Measurements from ENCODE around the gene TCTA.
"Not testable (repeated sequence)": the region's sequence is repeated elsewhere in the genome, so short reads cannot be mapped to it uniquely, and the experiment has no call there.

TCTA gene, protein sequence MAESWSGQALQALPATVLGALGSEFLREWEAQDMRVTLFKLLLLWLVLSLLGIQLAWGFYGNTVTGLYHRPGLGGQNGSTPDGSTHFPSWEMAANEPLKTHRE
- 17.4 to 24.1 reads per million in 2 donors for total RNA-seq

DNA sequence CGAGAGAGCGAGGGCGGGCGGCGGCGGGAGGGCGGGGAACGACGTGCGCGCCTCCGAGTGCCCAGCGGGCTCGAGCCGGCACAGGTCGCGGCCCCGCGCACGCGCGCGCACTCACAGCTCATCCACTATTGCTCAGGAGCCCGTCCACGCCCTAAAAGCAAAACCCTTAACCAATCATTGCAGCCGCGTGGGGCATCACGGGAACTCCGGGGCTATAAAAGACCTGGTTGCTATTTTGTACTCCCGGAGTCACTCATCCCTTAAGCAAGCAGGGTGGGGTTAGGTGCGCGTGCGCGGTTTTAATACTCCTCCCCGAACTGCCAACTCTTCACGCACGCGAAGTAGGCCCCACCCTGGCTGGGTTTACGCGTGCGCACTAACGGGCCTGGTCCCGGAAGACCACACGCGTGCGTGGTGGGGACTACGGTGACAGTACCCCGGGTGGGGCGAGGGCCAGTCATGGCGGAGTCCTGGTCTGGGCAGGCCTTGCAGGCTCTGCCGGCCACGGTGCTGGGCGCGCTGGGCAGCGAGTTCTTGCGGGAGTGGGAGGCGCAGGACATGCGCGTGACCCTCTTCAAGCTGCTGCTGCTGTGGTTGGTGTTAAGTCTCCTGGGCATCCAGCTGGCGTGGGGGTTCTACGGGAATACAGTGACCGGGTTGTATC is at the start of gene TCTA, which contains the start of gene RHOA:
Gene TCTA (plus strand): TSS at position 456 of the 664 bp plus-strand sequence. CDS start 4 bp downstream, at position 460.
Gene RHOA (minus strand): TSS at position 9 of the 664 bp plus-strand sequence. CDS start 36,387 bp downstream, outside the sequence.
- peak; percentile 98 for DNase-seq

DNA sequence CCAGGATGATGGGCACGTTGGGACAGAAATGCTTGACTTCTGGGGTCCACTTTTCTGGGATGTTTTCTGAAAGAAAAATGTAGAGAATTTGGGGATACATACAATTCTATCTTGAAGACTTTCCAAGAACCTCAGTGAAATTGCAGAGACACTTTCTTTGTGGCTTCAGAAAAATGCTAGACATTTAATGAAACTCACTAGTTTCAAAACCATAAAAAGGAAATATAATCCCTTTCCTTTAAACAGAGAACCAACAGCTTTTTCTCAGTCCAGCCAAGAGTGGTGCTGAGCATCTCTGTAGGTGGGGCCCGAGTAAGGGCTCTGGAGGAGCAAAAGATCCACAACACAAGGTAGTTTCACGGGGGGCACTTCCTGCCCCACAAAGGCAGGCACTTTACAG is 49.7 kb upstream of the TCTA start:
- no peak for DNase-seq

DNA sequence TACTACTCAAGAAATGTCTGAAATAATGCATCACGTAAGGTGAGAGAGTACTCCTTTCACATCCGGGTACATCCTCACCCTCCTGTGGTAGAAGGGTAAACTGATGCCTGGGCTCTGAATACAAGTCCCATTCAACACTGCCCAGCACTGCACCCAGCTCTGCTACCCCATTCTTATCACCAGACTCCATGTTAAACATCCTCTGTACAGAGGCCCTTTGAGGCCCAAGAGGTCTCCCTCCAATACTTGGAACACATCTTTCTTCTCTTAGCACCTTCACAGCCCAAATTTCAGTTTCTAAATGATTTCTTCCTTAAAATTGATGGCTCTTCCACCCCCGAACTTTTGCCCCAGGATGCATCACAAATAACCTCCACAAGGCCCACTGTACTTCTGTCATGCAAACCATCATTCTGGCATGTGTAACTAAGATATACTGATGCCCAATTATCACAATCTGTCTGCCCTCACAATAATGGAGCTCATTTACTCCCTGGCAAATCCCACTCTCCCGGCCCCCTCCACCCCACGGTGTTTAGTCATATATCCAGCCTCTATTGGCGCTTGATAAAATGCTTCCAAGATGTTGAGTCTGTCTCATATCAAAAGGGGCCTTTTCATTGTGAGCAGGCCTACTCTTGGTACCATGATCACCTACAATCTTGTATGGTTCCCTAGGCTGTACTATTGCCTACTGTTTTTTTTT is 41.5 kb upstream of the TCTA start:
- DNase-seq: no peak

GRCh38 chr3:49371946-49372345 is 40.3 kb upstream of the TCTA start:
- DNase-seq: no peak

GRCh38 chr3:49377483-49377882 is 34.7 kb upstream of the TCTA start:
- DNase-seq: no peak

GRCh38 chr3:49378249-49378895 is 33.9 kb upstream of the TCTA start:
- DNase-seq: no peak

DNA sequence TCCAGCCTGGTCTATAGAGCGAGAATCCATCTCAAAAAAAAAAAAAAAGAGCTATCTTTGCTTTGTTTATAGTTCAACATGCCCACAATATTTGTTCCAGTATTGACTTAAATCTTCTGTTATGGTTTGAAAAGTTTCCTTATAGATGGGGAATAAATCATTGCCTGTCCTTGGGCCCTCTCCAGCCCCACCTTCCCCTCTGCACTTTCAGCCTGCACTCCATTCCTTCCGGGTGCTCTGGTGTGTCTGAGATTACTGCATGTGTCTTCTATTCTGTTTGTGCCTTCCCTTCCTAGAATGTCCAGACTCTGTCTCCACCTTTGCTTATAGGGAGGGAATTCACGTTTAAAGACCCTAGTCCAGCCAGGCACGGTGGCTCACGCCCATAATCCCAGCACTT is 28.8 kb upstream of the TCTA start:
- DNase-seq: no peak

- DNase-seq: no peak
Observed at GRCh38 chr3:49385617-49386016, 26.6 kb upstream of the TCTA start.

DNA sequence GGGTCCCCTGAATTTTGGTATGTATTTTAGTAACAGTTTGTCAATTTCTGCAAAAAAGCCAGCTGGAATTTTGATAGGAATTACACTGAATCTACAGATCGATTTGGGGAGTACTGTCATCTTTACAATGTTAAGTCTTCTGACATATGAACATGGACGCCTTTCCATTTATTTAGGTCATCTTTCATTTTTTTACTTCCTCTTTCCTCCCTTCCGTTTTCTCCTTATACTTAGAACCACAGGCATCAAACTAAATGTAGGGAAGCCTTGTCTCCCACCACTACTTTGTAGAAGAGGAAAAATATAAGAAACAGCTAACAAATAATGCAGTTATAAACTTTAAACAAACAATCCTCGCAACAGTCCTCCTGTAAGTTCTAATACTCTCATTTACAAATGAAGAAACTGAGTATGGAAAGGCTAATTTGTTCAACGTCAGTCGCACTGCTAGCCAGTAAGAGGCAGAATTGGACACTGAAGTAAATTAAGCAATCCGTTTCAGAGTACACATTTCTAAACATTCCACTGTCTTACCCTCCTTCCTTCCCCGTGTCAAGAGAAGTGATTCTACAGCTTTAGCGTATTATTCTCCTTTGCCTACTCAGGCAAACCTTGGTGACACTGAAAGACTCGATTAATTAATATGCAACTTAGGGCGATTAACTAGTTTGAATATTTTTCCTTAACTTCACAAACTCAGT is 26.0 kb upstream of the TCTA start:
- no peak for DNase-seq

- DNase-seq: no peak
Observed at GRCh38 chr3:49387721-49388120, 24.5 kb upstream of the TCTA start.

GRCh38 chr3:49388289-49388820 is 23.9 kb upstream of the TCTA start:
- no peak for DNase-seq

GRCh38 chr3:49389297-49389696 is 22.9 kb upstream of the TCTA start:
- DNase-seq: no peak

- not testable (repeated sequence) for DNase-seq
Observed at GRCh38 chr3:49391310-49391709, 20.9 kb upstream of the TCTA start.

- no peak for DNase-seq
Observed at GRCh38 chr3:49397470-49397869, 14.8 kb upstream of the TCTA start.

GRCh38 chr3:49399461-49399860 is 12.8 kb upstream of the TCTA start:
- no peak for DNase-seq

DNA sequence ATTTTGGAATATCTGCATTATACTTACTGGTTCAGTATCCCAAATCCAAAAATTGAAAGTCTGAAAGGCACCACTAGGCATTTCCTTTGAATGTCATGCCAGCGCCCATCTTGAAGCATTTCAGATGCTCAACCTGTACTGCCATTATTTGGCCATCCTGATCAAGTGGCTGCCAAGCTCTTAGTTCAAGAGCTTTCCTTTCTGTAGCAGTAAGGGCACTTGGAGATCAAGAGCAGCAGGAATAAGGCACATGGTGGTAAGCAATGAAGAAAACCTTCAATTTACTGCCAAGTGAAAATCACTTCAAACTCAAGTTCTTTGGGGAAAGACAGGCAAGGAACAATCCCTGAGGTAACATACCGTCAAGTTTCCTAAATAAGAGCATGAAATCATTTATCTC is 10.5 kb upstream of the TCTA start:
- DNase-seq: no peak

GRCh38 chr3:49403891-49404290 is 8.3 kb upstream of the TCTA start:
- no peak for DNase-seq

- not testable (repeated sequence) for DNase-seq
Observed at GRCh38 chr3:49405570-49405969, 6.7 kb upstream of the TCTA start.

DNA sequence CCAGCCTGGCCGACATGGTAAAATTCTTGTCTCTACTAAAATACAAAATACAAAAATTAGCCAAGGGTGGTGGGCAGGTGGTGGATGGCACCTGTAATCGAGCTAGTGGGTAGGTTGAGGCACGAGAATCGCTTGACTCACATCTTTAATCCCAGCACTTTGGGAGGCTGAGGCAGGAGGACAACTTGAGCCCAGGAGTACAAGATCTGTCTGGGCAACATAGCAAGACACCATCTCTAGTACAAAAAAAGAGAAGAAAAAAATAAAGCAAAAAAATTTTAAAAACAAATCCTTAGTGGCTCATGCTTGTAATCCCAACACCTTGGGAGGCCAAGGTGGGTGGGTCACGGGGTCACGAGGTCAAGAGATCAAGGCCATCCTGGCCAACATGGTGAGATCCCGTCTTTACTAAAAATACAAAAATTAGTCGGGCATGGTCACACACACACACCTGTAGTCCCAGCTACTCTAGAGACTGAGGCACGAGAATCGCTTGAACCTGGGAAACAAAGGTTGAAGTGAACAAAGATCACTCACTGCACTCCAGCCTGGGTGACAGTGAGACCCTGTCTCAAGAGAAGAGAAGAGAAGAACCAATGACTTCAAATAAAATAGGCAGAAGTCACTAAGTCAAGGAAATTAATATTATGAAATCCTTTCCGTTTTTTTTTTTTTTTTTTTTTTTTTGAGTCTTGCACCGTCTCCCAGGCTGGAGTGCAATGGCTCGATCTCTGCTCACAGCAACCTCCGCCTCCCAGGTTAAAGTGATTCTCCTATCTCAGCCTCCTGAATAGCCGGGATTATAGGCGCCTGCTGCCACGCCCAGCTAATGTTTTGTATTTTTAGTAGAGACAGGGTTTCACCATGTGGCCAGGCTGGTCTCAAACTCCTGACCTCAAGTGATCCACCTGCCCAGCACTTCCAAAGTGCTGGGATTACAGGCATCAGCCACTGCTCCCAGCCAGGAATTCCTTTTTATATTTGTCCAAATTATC is 5.4 kb upstream of the TCTA start:
- no peak for DNase-seq

DNA sequence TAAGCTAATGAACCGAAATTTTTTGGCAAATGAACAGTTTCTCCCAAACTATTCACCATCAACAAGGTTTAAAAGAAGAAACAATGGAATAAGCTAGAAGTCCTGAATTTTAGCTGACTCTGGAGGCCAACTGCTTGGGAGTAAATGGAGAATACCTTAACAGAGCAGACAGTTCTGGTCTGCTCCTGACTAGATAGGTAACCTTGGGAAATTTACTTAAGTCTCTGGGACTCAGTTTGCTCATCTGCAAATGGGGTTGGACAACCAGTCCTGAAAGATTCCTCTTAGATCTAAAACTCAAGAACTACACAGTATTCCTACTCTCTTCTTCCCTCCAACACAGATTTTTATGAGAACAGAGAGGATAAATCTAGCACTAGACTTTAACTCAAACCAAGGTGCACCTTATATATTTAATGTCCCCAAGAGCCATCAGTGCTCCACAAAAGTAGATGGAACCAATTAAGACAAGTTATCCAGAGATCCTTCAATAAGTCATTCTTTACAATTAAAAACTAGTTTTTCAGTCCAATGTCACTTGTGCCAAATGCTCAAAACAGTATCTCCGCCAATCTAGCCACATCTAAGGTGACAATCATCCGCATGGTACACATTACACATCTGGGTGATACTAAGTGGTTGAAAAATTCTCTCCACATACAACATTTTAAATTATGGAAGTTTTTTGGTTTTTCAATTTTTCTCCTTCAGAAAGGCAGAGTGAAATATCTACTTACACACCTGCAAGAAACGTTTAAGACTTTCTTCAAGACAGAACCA is 2.0 kb upstream of the TCTA start:
- no peak for DNase-seq
